Hepatocyte (in vitro differentiated cells): Measurements from ENCODE around the gene HLA-DMB.

Source experiments
- EZH2 ChIP-seq: fragments of 200-600 bp; sonication (generic); IDR thresholded peaks from 2 replicates; pipeline ENCODE4 v1.6.1; 2016; ENCODE audit warnings: antibody characterized with exemption, mild to moderate bottlenecking, borderline replicate concordance
- TF ChIP-seq, protein P1 (sequence below): fragments of 200-600 bp; sonication (generic); IDR thresholded peaks from 2 replicates; pipeline ENCODE4 v1.5.1; 2016; ENCODE audit warnings: antibody characterized with exemption, mild to moderate bottlenecking; ENCODE audit not compliant: poor library complexity

DNA sequence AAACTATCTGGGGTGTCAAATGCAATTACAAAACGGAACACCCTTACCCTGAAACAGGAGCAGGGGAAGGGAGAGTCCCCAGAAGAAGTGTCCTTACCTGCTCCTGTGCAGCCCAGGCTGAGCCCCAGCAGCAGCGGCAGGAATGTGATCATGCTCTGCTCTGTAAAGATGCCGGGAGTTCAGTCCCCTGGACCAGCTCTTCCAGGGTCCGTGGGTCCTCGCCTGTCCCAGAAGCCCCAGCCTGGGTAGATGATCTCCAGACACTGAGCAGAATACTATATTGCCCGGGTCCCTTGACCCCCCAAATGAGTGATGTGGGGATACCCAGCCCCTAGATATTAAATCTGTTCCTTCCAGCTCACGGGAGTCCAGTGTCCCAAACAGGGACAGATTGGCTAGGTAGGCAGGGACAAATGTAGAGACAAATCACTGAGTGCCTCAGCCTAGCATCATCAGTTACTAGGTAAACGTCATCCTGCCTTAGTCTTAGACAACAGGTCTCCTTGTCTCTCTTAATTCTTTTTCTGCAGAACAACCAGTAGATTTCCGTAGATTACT is at the start of gene HLA-DMB:
- TF ChIP-seq, protein P1, sequence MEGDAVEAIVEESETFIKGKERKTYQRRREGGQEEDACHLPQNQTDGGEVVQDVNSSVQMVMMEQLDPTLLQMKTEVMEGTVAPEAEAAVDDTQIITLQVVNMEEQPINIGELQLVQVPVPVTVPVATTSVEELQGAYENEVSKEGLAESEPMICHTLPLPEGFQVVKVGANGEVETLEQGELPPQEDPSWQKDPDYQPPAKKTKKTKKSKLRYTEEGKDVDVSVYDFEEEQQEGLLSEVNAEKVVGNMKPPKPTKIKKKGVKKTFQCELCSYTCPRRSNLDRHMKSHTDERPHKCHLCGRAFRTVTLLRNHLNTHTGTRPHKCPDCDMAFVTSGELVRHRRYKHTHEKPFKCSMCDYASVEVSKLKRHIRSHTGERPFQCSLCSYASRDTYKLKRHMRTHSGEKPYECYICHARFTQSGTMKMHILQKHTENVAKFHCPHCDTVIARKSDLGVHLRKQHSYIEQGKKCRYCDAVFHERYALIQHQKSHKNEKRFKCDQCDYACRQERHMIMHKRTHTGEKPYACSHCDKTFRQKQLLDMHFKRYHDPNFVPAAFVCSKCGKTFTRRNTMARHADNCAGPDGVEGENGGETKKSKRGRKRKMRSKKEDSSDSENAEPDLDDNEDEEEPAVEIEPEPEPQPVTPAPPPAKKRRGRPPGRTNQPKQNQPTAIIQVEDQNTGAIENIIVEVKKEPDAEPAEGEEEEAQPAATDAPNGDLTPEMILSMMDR, result no peak
- TF ChIP-seq EZH2, result no peak
